ENCODE measurements around the gene LRRN1.
"Not testable (repeated sequence)": the region's sequence is repeated elsewhere in the genome, so short reads cannot be mapped to it uniquely, and the experiment has no call there.

GRCh38 chr3:3828417-3828816 is 29.2 kb downstream of the LRRN1 start:
- TF ChIP-seq, protein P1, sequence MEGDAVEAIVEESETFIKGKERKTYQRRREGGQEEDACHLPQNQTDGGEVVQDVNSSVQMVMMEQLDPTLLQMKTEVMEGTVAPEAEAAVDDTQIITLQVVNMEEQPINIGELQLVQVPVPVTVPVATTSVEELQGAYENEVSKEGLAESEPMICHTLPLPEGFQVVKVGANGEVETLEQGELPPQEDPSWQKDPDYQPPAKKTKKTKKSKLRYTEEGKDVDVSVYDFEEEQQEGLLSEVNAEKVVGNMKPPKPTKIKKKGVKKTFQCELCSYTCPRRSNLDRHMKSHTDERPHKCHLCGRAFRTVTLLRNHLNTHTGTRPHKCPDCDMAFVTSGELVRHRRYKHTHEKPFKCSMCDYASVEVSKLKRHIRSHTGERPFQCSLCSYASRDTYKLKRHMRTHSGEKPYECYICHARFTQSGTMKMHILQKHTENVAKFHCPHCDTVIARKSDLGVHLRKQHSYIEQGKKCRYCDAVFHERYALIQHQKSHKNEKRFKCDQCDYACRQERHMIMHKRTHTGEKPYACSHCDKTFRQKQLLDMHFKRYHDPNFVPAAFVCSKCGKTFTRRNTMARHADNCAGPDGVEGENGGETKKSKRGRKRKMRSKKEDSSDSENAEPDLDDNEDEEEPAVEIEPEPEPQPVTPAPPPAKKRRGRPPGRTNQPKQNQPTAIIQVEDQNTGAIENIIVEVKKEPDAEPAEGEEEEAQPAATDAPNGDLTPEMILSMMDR (IDR thresholded peaks at IDR 0.05) = not testable (repeated sequence)
- not testable (repeated sequence) for TF ChIP-seq POLR2A (IDR thresholded peaks at IDR 0.05)

Measured in heart left ventricle (tissue), 13 donors.